HCT116 (cell line): ENCODE measurements around the gene CORO6. TPM values are rescaled to one million over a fixed set of nuclear protein-coding genes. Genes with fewer than 3 reads are reported as not detected.

Experiments
- ATAC-seq: fragments of 200-7000 bp; cut with Tn5 transposase; 2 replicates; pipeline ENCODE4 v1.9.1; 2020; ENCODE audit warnings: mild to moderate bottlenecking, moderate library complexity
- BruUV-seq: library from RNA; stranded (reverse); fragments of 400-500 nt; replicated peaks from 2 replicates; lab custom pipeline; 2021; lab: Mats Ljungman, UMichigan
- CTCF ChIA-PET: fragments of 300-600 bp; sonication (Branson Sonifier 250); formaldehyde crosslinking; loops from one replicate; lab custom pipeline; 2021; ENCODE audit warnings: antibody characterized with exemption; lab: Charles Lee
- POLR2A ChIA-PET: fragments of 300-600, 350-600 bp; sonication (Branson Sonifier 250); formaldehyde crosslinking; loops from one replicate; lab custom pipeline; 2021; ENCODE audit warnings: antibody characterized with exemption; lab: Charles Lee
- RAD21 ChIA-PET, 2 experiments: fragments of 300-600 bp; sonication (Branson Sonifier 250); formaldehyde crosslinking; loops; one replicate each; lab custom pipeline; 2023; ENCODE audit warnings: low total read pairs in 2 of 2; ENCODE audit not compliant: uncharacterized antibody in 2 of 2, unreplicated experiment in 2 of 2, low non-redundant PET in 1 of 2; lab: Charles Lee
- DNase-seq: peaks from one replicate; pipeline ENCODE4 v3.0.0-alpha.2; 2010; ENCODE audit warnings: low read depth, low spot score
- H2AFZ ChIP-seq: fragments of 200-600 bp; shearing (Covaris generic), sonication (generic); 2 replicates; pipeline ENCODE4 v1.6.1; 2017; ENCODE audit warnings: low read depth, mixed run types, mixed read lengths, antibody characterized with exemption, low read length; ENCODE audit not compliant: poor library complexity, severe bottlenecking
- H3K27ac ChIP-seq: 2 replicates; pipeline ENCODE4 v1.5.1; 2012; ENCODE audit warnings: low read depth, low read length
- H3K27me3 ChIP-seq: fragments of 200-600 bp; sonication (generic); 2 replicates; pipeline ENCODE4 v1.6.1; 2016; ENCODE audit warnings: mixed run types, low read length, mixed read lengths; ENCODE audit not compliant: insufficient read depth
- H3K36me3 ChIP-seq, 2 experiments: fragments of 200-500 bp in 1 of 2; fragments of 200-600 bp in 1 of 2; sonication (Bioruptor generic) in 1 of 2; sonication (generic) in 1 of 2; 2 replicates each; pipeline versions ENCODE4 v1.5.1 to v1.6.1; 2014 to 2016; ENCODE audit warnings: low read length in 2 of 2, inconsistent platforms in 1 of 2, mixed read lengths in 1 of 2, mixed run types in 1 of 2; ENCODE audit not compliant: insufficient read depth in 2 of 2, control insufficient read depth in 1 of 2
- H3K4me1 ChIP-seq, 2 experiments: fragments of 200-600 bp in 1 of 2; sonication (generic) in 1 of 2; 2 replicates each; pipeline versions ENCODE4 v1.5.1 to v1.6.1; 2012 to 2017; ENCODE audit warnings: low read length in 2 of 2, inconsistent platforms in 1 of 2, mild to moderate bottlenecking in 1 of 2, mixed read lengths in 1 of 2, mixed run types in 1 of 2, moderate library complexity in 1 of 2; ENCODE audit not compliant: insufficient read depth in 2 of 2, control insufficient read depth in 1 of 2
- H3K4me2 ChIP-seq: fragments of 200-600 bp; sonication (generic); 2 replicates; pipeline ENCODE4 v1.6.1; 2017; ENCODE audit warnings: mixed run types, low read length, mixed read lengths
- H3K4me3 ChIP-seq, 2 experiments: fragments of 200-600 bp in 1 of 2; sonication (generic) in 1 of 2; replicated peaks in 1 of 2; 2 replicates each; pipeline ENCODE4 v1.5.1; 2011 to 2016; ENCODE audit warnings: low read length in 2 of 2, control low read depth in 1 of 2, low read depth in 1 of 2, mild to moderate bottlenecking in 1 of 2, mixed read lengths in 1 of 2, mixed run types in 1 of 2
- H3K79me2 ChIP-seq: fragments of 200-600 bp; sonication (generic); 2 replicates; pipeline ENCODE4 v1.6.1; 2017; ENCODE audit warnings: mild to moderate bottlenecking, mixed run types, low read length, moderate library complexity, mixed read lengths; ENCODE audit not compliant: insufficient read depth
- H3K9ac ChIP-seq: fragments of 200-600 bp; sonication (generic); 2 replicates; pipeline ENCODE4 v1.6.1; 2016; ENCODE audit warnings: low read length, mixed read lengths
- H3K9me2 ChIP-seq: fragments of 200-600 bp; sonication (generic), shearing (Covaris generic); 2 replicates; pipeline ENCODE4 v1.6.1; 2017; ENCODE audit warnings: mixed run types, mild to moderate bottlenecking, moderate library complexity; ENCODE audit not compliant: insufficient read depth
- H3K9me3 ChIP-seq, 2 experiments: fragments of 200-500 bp in 1 of 2; fragments of 200-600 bp in 1 of 2; sonication (Bioruptor generic) in 1 of 2; sonication (generic) in 1 of 2; 2 replicates each; pipeline ENCODE4 v1.6.1; 2014 to 2017; ENCODE audit warnings: low read length in 2 of 2, mixed read lengths in 2 of 2, inconsistent platforms in 1 of 2, low read depth in 1 of 2, mild to moderate bottlenecking in 1 of 2, mixed run types in 1 of 2, moderate library complexity in 1 of 2; ENCODE audit not compliant: control insufficient read depth in 1 of 2, insufficient read depth in 1 of 2
- H4K20me1 ChIP-seq: fragments of 200-600 bp; sonication (generic), shearing (Covaris generic); 2 replicates; pipeline ENCODE4 v1.6.1; 2017; ENCODE audit warnings: mixed run types, mild to moderate bottlenecking, moderate library complexity; ENCODE audit not compliant: insufficient read depth
- CBX3 ChIP-seq: IDR thresholded peaks from 2 replicates; pipeline ENCODE4 v1.6.1; 2012; ENCODE audit warnings: low read depth
- CTCF ChIP-seq, 3 experiments: fragments of 200-600 bp in 1 of 3; sonication (generic) in 1 of 3; IDR thresholded peaks in 2 of 3; conservative IDR thresholded peaks in 1 of 3; 2 replicates each; pipeline ENCODE4 v1.5.1; 2012 to 2017; ENCODE audit warnings: low read depth in 2 of 3, low read length in 2 of 3, antibody characterized with exemption in 1 of 3, borderline replicate concordance in 1 of 3, control low read depth in 1 of 3, mild to moderate bottlenecking in 1 of 3, mixed read lengths in 1 of 3, mixed run types in 1 of 3, moderate library complexity in 1 of 3; ENCODE audit not compliant: insufficient read depth in 1 of 3
- POLR2A ChIP-seq: IDR thresholded peaks from 2 replicates; pipeline ENCODE4 v1.7.0; 2011; ENCODE audit warnings: borderline replicate concordance; ENCODE audit not compliant: insufficient read depth, insufficient read length; ENCODE audit errors: extremely low read depth
- SRF ChIP-seq: IDR thresholded peaks from 2 replicates; pipeline ENCODE4 v1.6.1; 2012; ENCODE audit warnings: low read depth
- ZNF274 ChIP-seq: fragments of 200-500 bp; sonication (Bioruptor generic); IDR thresholded peaks from 2 replicates; pipeline ENCODE4 v1.6.1; 2014; ENCODE audit warnings: mild to moderate bottlenecking, low read depth, low read length, inconsistent platforms
- intact Hi-C: fragments of 100-400 bp; cut with micrococcal nuclease; formaldehyde crosslinking; loops from 2 replicates; pipeline ENCODE4 v1.10.0; 2022
- total RNA-seq: library from RNA; stranded (reverse); gene quantifications from one replicate; pipeline ENCODE4 v1.2.1, GENCODE V29; 2021; ENCODE audit not compliant: unreplicated experiment

CORO6 gene
- total RNA-seq, 1 experiment from 2014 or later, result 8.7 TPM

DNA sequence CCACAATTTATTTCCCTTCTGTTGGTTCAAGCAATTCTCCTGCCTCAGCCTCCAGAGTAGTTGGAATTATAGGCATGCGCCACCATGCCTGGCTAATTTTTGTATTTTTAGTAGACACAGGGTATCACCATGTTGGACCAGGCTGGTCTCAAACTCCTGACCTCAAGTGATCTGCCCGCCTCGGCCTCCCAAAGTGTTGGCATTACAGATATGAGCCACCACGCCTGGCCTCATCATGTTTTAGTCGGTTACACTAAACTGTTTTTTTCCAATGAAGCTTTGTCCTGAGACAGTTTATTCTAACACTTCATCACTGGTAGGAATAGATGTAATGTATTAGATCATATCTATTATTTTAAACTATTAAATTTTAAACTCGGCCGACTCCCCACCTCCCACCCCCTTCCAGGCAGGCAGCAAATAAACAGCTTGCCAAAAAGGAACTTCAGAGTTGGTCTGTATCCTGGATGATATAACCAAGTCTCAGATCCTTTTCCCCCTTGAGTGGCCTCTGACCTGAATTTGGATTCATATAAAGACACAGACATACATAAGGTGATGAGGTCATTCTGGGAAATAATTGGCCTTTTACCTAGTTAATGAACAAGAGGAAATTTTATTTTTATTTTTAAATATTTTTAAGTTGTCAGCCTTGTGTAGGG, 18.4 kb upstream of the CORO6 start:
- ChIA-PET POLR2A (no interaction called here), RAD21 (no interaction called here)
- DNase-seq (no peak), ATAC-seq (no peak)
- no peaks in the 10 kb centered on the region for H3K79me2 ChIP-seq
- no peaks in the 10 kb centered on the region for H3K9me3 ChIP-seq
- no peak overlapping the region for H3K9ac ChIP-seq
- H3K4me1 ChIP-seq, result peaks cover 11 to 18% of the 10 kb centered on the region in 2 experiments
- TF ChIP-seq CTCF (IDR thresholded peaks at IDR 0.05 in 2 of 3, conservative IDR thresholded peaks at IDR 0.05 in 1 of 3; ENCODE audit: borderline replicate concordance in 1 of 3, insufficient read depth in 1 of 3, low read depth in 2 of 3, low read length in 2 of 3) (no peak), ZNF274 (no peak), POLR2A (no peak), CBX3 (no peak)
- TF ChIP-seq, all 23 proteins: peak for 0
- Histone ChIP-seq H3K4me2 (no peak overlapping the region), H3K4me3 (no peak overlapping the region), H3K27me3 (no peaks in the 10 kb centered on the region), H3K9me2 (no peaks in the 10 kb centered on the region), H3K27ac (no peak overlapping the region), H4K20me1 (no peaks in the 10 kb centered on the region), H3K36me3 (no peaks in the 10 kb centered on the region), H2AFZ (no peak overlapping the region)
- CTCF ChIA-PET, result interaction anchor here (2.3 to 5.9 kb wide), 5 partner anchors 13 to 453 kb away, joined by 10 to 95 read pairs (median 63); partner anchors contain the start of gene SSH2
- BruUV-seq, result no TSS peak
- intact Hi-C loops, result no loop called here

- DNase-seq, result no peak
- no peak for ATAC-seq
- RAD21 ChIA-PET, result interaction anchor here in 1 of 2 experiments (1.2 to 2.0 kb wide), 3 partner anchors 17 to 453 kb away, joined by 3 to 18 read pairs (median 7); partner anchors contain the start of gene SSH2
- Histone ChIP-seq H3K4me3 (no peak overlapping the region), H4K20me1 (no peaks in the 10 kb centered on the region), H2AFZ (no peak overlapping the region), H3K27me3 (no peaks in the 10 kb centered on the region), H3K9ac (no peak overlapping the region), H3K4me1 (peaks cover 11 to 18% of the 10 kb centered on the region in 2 experiments), H3K27ac (no peak overlapping the region), H3K36me3 (no peaks in the 10 kb centered on the region), H3K4me2 (no peak overlapping the region), H3K9me2 (no peaks in the 10 kb centered on the region), H3K9me3 (no peaks in the 10 kb centered on the region), H3K79me2 (no peaks in the 10 kb centered on the region)
- POLR2A ChIA-PET, result interaction anchor here (0.7 kb wide), 1 partner anchor 197 kb away, joined by 3 read pairs; no protein-coding TSS in a partner anchor
- CTCF ChIA-PET, result interaction anchor here (0.9 to 5.9 kb wide), 14 partner anchors 14 to 454 kb away, joined by 3 to 95 read pairs (median 12); partner anchors contain the start of genes ANKRD13B, CORO6 and SSH2
- intact Hi-C loops, result no loop called here
- TF ChIP-seq SRF, result no peak
- no TSS peak for BruUV-seq
These were observed 17.7 kb upstream of the CORO6 start for GRCh38 chr17:29640413-29640812.
